ENCODE data around the gene VWA5B1. TPM values are rescaled to one million over a fixed set of nuclear protein-coding genes. Genes with fewer than 3 reads are reported as not detected.

VWA5B1 gene
- total RNA-seq, 1 donor from 2014 or later: 0.44 TPM

- Mint-ChIP-seq H3K27ac (ENCODE audit: unreplicated experiment) (no peak overlapping the region), H3K9me3 (no peaks in the 10 kb centered on the region), H3K4me3 (no peak overlapping the region), H3K27me3 (ENCODE audit: low read depth) (peaks cover 14% of the 10 kb centered on the region), H3K4me1 (peaks cover 5% of the 10 kb centered on the region), H3K36me3 (ENCODE audit: low read depth) (no peaks in the 10 kb centered on the region)
- TF ChIP-seq, protein P1, sequence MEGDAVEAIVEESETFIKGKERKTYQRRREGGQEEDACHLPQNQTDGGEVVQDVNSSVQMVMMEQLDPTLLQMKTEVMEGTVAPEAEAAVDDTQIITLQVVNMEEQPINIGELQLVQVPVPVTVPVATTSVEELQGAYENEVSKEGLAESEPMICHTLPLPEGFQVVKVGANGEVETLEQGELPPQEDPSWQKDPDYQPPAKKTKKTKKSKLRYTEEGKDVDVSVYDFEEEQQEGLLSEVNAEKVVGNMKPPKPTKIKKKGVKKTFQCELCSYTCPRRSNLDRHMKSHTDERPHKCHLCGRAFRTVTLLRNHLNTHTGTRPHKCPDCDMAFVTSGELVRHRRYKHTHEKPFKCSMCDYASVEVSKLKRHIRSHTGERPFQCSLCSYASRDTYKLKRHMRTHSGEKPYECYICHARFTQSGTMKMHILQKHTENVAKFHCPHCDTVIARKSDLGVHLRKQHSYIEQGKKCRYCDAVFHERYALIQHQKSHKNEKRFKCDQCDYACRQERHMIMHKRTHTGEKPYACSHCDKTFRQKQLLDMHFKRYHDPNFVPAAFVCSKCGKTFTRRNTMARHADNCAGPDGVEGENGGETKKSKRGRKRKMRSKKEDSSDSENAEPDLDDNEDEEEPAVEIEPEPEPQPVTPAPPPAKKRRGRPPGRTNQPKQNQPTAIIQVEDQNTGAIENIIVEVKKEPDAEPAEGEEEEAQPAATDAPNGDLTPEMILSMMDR (conservative IDR thresholded peaks at IDR 0.05): no peak
- no peak for DNase-seq (ENCODE audit: low read depth, low spot score)
Measured at GRCh38 chr1:20252587-20252986, 38.1 kb upstream of the VWA5B1 start.

DNA sequence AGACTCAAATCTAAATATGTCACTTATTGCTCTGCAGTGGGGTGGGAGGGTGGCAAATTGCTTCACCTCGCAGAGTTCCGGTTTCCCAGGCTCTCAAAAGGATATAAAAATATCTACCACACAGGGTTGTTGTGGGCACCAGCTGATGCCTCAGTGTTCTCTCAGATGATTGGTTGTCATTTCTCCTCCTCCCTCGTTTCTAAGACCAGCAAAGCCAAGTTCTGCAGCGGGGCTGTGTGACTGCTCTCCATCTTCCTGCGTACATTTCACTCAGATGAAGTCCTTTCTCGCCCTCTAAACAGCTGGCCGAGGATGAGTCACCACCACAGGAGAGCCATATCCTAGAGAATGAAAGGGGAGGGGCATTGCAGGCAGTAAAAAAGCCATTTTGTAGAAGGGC is 35.0 kb upstream of the VWA5B1 start:
- no peak for DNase-seq (ENCODE audit: low read depth, low spot score)
- Mint-ChIP-seq H3K4me3 (no peak overlapping the region), H3K4me1 (peaks cover 5% of the 10 kb centered on the region), H3K27ac (ENCODE audit: unreplicated experiment) (no peak overlapping the region), H3K36me3 (ENCODE audit: low read depth) (no peaks in the 10 kb centered on the region), H3K27me3 (ENCODE audit: low read depth) (peaks cover 13% of the 10 kb centered on the region), H3K9me3 (no peaks in the 10 kb centered on the region)
- TF ChIP-seq, protein P1 (conservative IDR thresholded peaks at IDR 0.05): no peak

DNA sequence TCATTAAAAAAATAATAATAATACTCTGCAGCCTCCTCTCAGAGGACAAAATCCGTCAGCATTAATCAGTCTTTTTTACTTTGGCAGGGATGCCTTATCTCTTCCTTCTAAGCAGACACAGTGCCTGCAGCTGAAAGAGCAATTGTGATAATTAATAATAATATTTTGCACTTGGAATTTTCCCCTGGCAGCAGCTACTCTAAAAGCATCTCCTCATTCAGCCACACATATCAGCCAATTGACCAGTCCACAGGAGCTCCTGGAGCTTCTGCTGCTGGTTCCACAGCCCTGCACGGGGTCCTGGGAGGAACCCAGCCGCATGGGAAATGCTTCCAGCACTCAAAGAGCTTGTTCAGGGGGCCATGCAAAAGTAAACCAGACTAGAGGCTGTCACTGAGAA is 31.0 kb upstream of the VWA5B1 start:
- TF ChIP-seq, protein P1 (conservative IDR thresholded peaks at IDR 0.05): no peak
- Mint-ChIP-seq H3K36me3 (ENCODE audit: low read depth) (no peaks in the 10 kb centered on the region), H3K27me3 (ENCODE audit: low read depth) (peaks cover 9% of the 10 kb centered on the region)

GRCh38 chr1:20261095-20261494 is 29.6 kb upstream of the VWA5B1 start:
- TF ChIP-seq, protein P1 (conservative IDR thresholded peaks at IDR 0.05): no peak
- DNase-seq (ENCODE audit: low read depth, low spot score): no peak
- Mint-ChIP-seq H3K36me3 (ENCODE audit: low read depth) (no peaks in the 10 kb centered on the region), H3K27ac (ENCODE audit: unreplicated experiment) (no peak overlapping the region), H3K9me3 (no peaks in the 10 kb centered on the region), H3K4me1 (no peaks in the 10 kb centered on the region), H3K4me3 (no peak overlapping the region), H3K27me3 (ENCODE audit: low read depth) (peaks cover 5% of the 10 kb centered on the region)

More for the DNA sequence above, 31.0 kb upstream of the VWA5B1 start:
- Mint-ChIP-seq H3K4me1 (peaks cover 5% of the 10 kb centered on the region), H3K9me3 (no peaks in the 10 kb centered on the region), H3K27ac (ENCODE audit: unreplicated experiment) (no peak overlapping the region), H3K4me3 (no peak overlapping the region)
- DNase-seq (ENCODE audit: low read depth, low spot score): no peak

GRCh38 chr1:20262810-20263534 is 27.7 kb upstream of the VWA5B1 start:
- Mint-ChIP-seq H3K27ac (ENCODE audit: unreplicated experiment) (no peak overlapping the region), H3K4me1 (no peaks in the 10 kb centered on the region), H3K4me3 (no peak overlapping the region), H3K36me3 (ENCODE audit: low read depth) (no peaks in the 10 kb centered on the region), H3K27me3 (ENCODE audit: low read depth) (peaks cover 7% of the 10 kb centered on the region), H3K9me3 (no peaks in the 10 kb centered on the region)
- TF ChIP-seq, protein P1 (conservative IDR thresholded peaks at IDR 0.05): no peak
- DNase-seq (ENCODE audit: low read depth, low spot score): no peak

Measured in neural crest cell (in vitro differentiated cells).